Stimulated activated CD4-positive, alpha-beta T cell treated with anti-CD3 and anti-CD28 coated beads, Interleukin-1b, Interleukin-23, amount 100 ng/mL, for 48 hours (primary cell): ENCODE results near the gene YIF1A.

ENCODE experiments used
- DNase-seq: peaks from one replicate; pipeline ENCODE4 v3.0.0-alpha.2; 2020

Gene YIF1A

DNA sequence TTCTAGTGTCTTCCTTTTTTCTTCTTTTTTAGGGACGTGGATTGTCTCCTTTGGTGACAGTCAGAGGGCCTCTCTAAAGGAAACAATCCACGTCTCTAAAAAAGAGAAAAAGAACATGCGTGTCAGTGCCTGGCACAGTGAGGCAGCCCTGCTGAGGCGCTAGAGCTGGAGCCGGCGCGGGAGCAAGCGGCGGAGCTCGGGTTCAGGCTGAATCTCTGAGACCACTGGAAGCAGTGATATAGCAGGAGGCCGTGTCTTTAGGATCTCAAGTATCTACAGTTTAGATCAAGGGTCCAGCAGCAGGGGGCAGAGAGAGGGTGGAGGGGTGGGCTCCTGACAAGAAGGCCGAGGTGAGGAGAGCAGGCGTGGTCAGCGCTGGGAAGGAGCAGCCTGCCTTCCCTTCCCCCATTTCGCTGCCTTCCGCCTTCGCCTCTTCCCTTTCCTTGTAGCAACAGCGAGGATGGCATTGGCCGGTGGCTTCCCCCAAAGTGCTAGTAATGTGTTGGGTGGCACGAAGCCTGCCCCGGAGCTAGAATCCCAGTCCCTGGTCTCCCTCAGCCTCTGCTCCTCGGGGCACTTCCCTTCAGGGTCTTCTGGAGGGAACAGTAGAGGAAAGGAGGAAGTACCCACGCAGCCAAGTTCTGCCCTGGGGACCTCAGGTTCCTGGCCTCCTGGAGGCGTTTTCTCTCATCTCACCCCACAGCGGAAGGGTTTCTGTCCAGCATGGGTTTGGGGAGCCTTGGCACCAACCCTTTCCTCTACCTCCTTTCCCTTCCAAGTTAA is 48.8 kb downstream of the YIF1A start:
- DNase-seq = no peak

DNA sequence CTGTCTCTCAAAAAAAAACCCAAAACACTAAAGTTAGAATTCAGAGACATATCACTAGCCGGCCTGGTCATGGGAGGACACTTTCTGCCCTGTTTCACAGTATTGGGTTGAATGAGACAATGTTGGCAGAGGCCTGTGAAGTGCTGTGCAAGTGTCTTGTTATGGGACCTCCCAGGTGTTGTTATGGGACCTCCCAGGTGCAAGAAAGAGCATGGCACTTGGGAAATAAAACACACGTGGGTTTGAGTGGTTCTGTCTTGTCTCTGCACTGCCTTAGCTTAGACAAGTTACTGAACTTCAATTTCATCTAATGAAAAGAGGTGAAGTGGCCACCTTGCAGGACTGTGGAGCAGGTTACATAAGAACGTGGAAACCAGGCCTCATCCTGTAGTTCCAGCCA is 49.4 kb downstream of the YIF1A start:
- DNase-seq = no peak

DNA sequence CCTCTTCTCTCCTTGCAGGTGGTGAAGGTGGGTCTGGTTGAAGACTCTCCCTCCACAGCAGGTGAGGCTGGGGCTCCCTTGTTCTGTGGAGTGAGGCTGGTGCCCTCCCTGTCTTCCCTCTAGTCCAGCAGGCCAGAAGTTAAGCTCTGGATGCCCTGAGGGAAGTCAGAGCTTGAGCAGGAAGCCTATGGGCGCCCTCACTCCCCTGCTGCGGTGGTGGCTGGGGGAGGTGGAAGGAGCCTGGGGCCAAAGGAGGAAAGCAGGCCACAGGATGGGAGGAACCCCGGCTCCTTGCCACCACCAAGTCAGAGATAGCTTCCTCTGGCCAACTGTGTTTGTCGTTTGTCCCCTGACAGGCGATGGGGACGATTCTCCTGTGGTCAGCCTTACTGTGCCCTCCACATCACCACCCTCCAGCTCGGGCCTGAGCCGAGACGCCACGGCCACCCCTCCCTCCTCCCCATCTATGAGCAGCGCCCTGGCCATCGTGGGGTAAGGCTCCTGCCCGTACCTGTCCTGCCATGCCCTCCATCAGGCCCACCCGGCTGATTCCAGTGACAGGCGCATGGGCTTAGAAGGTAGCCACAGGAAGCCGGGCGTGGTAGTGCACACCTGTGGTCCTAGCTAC is 50.0 kb downstream of the YIF1A start:
- DNase-seq = no peak

DNA sequence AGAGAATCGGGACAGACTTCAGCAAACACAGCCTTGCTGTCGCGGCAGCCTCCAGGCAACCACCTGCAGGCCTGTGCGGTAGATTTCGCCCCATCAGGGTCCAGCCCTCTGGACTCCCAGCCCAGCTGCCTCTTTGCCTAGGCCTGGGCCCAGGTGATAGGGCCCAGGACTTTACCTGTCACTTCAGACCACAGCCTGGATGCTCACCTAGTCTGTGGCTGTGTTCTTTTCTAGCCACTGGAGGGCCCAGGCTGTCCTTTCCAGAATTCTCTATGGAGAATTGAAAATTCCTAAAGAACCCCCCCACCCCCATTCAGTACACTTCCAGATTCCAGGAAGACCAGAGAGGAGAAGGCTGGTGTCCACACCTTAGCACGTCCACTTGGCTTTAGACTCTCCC is 51.1 kb downstream of the YIF1A start:
- DNase-seq = no peak

DNA sequence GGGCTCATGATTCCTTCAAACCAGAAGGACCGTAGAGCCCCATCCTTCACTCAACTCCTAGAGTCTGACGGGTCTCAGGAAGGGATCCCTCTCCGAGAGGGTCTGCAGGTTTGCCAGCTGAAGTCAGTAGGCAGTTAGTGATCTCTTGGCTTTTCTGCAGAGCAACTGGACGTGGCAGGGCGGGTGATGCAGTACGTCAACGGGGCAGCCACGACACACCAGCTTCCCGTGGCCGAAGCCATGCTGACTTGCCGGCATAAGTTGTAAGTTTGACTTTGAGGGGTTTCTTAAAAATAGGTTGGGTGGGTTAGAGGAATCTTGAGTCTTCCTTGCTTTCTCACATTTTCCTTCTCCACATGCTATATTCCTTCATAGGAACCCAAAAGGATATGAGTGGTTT is 53.8 kb downstream of the YIF1A start:
- DNase-seq = no peak
